ENCODE measurements around the gene HMHB1. TPM values are rescaled to one million over a fixed set of nuclear protein-coding genes. Genes with fewer than 3 reads are reported as not detected.

Gene HMHB1
- total RNA-seq = 0.66 TPM in 1 of 2 replicates, not detected in the other

DNA sequence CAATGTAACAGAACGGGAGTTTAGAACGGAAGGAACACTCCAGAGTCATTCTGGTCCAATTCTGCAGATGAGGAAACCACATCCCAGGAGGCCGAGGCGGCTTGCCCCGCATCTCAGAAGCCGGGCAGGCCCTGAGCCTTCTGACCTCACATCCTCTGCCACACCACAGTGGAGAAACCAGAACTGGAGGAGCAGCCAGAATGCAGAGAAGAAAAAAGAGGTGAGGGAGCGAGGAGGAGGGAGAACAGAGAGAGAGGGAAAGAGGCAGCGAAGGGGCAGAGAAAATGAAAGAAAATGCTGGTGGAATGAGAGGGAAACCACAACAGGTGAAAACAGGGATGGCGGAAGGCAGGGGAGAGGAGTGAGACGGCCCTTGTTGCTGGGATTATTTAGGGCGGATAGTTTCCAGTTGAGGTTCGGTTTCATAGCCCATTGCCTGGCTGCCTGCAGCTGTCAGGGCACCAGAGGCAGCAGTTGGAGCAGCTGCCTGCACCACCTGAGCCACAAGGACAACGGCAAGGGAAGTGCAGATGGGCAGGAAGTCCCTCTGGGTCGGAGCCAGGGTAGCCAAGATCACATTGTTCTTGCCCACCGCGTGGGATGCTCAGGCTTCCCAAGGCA is at the start of gene HMHB1:
Gene HMHB1 (plus strand): TSS at position 77 of the 621 bp plus-strand sequence.
- intact Hi-C loops (cut with micrococcal nuclease) = no loop called here

DNA sequence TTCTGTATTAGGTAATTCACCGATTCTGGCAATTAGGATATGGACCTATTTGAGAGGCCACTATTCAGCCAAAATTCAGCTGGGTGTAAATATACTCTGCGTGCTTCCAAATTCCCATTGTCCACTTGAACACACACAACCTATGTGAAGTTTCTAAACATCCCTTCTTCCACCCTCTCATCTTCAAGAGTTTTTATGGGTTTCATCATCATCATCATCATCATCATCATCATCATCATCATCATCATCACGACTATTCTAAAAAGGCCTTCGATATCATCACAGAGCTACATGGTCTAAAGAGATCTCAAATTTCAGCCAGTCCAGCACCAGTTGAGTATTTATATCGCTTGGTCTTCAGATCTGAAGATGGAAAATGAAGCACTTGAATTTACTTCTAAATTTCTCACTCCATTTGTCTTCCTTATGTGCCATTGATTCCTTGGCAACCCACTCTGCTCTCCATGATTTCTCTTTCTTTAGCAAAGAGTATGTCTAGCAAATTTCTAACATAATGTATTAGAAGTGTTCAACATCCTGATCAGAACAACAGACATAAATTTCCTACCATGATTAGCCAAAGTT is 49.2 kb upstream of the HMHB1 start:
- intact Hi-C loops (cut with micrococcal nuclease) = no loop called here

DNA sequence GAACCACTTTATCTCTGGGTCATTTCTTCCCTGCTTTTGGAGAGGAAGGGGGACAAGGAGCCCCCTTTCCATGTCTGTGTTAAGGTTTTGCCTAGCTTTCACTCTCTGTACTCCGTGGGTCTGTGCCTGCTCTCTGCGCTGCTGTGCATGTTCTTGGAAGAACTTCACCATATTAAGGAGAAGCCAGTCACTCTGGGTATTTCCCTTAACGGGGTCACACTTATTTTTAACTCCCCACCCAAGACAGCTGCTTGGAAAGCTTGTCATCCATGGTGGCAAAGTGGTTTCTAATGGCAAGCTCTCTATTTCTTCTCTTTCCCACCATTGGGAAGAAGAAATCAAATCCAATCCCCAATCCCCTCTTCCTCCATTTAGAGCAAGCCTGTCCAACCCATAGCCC is 44.8 kb upstream of the HMHB1 start:
- intact Hi-C loops (cut with micrococcal nuclease) = no loop called here

DNA sequence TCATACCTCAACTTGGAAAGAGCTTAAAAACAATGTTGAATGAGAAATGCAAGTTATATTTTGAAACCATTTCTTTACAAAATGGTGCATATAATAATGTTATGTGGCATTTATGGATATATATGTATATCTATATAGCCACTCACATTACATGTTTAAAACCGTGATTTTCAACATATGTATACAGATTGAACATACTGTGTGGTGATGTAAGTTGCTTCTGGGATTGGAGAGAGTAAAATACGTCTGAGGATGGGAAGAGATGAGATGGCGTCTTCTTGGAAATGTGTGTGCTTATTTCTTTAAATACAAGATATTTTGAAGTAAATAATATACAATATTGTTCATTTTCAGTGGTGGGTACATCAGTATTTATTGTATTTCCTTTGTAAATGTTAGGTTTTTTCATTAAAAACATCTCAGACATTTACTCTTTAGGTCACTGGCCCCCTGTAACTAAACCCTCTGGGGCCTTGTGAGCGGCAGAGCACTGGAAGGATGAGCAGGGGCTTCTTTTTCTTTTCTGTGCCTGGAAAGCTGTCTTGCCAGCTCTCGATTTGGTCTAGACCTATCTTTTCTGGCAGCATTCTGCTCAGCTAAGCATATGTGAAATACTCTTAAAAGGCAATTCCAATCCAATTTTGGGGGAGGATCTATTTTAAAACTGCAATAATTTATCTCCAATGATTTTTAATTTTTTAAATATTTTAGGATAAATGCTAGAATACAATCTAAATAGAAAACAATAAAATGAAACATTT is 42.8 kb upstream of the HMHB1 start:
- intact Hi-C loops (cut with micrococcal nuclease) = no loop called here

DNA sequence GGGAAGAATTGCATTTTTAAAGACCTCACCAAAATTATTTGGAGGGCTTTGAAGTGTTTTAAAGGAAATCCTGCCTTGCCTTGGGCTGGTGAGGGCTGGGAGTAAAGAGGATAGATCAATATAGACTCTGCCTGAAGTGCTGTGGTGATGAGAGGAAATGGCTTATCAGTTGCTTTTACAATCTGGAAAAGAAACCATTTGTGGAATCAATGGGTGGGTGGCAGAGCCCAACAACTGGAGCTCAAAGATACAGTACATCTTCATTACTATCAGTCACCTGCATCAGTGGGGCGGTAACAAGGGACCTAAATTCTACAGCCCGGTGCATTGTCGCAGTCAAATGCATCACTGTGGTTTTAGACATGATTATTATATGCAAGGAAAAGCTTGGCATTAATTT is 41.5 kb upstream of the HMHB1 start:
- intact Hi-C loops (cut with micrococcal nuclease) = no loop called here

DNA sequence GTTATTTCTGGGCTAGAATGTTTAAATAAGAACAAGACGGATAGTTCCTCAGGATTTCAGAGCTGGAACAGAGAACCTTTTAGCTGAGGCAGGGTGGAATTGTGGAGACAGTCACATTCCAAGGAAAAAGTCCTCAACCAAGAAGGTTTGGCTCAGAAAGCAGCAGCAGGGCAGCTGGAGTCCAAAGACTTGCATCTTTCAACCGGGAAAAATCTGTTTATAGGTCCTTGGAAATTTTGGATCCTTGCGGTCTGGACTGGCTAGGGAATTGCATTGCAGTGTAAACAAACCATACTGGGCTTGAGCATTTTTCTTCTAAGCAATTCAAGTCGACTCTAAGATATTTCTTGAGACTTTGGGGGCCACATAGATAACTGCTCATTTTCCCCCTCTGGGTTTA is 40.8 kb upstream of the HMHB1 start:
- intact Hi-C loops (cut with micrococcal nuclease) = no loop called here

DNA sequence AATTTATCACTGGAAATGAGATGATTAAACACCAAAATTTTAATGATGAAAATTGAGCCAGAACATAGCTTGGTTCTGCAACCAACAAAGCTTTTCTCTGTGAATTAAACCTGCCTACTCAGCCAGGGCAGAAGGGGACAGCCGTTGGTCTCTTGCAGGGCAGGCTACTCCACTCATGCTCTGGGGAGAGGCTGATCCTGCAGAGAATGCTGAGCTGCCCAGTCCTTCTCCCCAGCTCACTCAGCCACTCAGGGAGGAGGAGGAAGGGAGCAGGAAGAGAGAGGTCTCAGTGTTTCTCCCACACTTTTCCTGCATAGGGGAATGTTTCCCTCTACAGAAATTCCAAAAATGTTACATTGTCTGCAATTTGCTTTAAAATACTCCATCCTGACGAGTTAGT is 40.4 kb upstream of the HMHB1 start:
- intact Hi-C loops (cut with micrococcal nuclease) = no loop called here

DNA sequence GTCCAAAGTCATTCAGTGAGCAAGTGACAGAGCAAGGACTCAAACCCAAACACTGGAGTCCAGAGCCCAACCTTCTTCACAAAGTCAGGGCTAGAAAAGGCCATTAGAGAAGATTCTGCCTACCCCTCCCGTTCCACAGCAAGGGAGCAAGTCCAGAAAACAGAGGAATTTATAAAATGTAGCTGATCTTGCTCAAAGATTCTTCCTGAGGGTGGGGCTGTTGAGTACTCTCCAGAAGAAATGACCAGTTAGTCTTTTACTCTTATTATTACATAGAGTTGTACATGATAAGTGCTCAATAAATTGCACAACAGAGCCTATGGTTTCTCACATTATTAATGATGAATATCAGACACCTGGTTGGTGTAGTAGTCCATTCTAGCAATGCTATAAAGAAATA is 39.3 kb upstream of the HMHB1 start:
- intact Hi-C loops (cut with micrococcal nuclease) = no loop called here

DNA sequence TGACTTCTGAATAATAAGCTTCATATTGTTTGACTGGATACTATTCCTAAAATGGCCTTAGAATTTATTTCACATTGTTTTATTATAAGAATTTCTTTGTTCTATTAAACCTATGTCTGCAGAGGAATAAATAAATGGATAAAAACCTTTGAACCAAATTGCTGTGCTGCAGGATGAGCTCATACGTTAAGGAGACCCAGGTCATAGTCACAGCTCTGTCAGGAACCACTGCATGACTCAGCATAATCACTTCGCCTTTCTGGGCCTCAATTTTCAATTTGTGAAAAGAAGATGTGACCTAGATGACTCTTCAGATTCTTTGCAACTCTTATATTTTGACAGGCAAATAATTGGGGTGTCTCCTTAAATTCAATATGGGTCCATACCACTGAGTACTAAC is 36.7 kb upstream of the HMHB1 start:
- intact Hi-C loops (cut with micrococcal nuclease) = no loop called here

DNA sequence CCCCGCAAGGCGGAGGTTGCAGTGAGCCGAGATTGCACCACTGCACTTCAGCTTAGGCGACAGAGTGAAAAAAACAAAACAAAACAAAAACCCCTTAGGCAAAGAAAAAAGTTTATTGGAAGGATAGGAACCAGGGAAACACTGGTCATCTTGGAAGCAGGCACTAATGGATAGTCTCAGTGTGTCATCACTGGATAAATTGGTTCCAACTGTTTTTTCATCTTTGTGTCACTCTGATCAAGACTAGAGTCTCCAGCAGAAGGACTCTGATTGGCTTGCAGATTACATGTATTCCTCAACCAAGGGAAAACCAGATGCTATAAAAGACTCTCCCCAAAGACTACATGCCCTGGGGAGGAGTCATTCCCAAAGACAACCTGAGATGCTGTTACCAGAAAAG is 35.0 kb upstream of the HMHB1 start:
- intact Hi-C loops (cut with micrococcal nuclease) = no loop called here

DNA sequence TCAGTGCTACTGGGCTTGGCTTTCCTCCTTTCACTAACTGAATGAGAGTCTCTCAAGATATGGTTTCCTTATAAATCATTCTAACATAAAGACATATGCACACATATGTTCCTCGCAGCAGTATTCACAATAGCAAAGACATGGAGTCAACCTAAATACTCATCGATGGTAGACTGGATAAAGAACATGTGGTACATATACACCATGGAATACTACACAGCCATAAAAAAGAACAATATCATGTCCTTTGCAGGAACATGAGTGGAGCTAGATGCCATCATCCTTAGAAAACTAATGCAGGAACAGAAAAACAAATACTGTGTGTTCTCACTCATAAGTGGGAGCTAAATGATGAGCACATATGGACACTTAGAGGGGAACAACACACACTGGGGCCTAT is 32.5 kb upstream of the HMHB1 start:
- intact Hi-C loops (cut with micrococcal nuclease) = no loop called here

DNA sequence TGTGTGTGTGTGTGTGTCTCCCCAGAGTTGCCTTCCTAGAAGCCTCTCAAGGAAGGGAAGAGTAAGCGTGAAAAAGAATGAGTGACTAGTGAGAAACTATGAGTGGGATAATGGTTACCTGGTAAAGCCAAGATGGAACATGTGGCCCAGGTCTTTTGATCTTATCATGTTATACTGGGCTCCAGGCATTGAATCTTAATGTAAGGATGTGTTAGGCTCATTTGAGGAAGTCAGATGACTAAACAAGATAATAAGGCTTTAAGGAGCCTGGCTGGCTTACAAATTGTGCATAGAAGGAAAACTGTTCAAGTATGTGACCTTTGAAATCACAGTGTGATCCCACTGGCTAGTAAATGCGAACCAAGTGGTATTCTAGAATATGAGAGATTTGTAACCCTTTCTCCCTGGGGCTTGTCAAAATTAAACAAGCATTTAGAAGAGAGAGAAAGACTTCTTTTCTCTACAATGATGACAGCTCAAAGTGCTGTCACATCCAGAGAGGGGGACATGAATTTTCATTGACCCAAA is 29.9 kb upstream of the HMHB1 start:
- intact Hi-C loops (cut with micrococcal nuclease) = no loop called here

DNA sequence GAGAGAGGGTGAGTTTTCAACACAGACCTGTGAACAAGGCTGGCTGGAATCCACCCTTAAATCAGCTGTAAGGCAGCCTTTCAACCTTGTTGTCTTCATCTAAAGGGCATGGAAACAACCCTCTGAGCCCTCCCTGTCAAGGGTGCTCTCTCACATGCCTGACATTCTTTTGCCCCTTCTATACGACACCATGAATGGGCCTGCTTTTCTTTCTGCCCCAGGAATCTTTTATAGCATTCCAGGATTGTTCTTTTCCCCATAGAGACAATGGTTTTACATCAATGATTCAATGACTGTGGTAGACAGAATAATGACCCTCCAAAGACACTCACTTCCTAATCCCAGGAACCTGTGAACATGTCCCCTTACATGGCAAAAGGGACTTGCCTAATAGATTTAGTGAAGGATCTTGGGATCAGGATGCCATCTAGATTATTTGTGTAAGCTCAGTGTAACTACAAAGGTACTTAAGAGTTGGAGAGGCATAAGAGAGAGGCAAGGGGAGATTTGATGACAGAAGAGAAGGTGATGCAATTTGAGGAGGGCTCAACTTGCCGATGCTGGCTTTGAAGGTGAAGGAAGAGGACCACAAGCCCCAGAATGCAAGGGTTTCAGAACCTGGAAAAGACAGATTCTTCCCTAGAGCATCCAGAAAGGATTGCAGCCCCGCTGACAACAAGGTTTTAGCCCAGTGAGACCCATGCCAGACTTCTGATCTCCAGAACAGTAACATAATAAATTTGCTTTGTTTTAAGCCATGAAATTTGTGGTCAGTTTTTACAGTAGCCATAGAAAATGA is 29.2 kb upstream of the HMHB1 start:
- intact Hi-C loops (cut with micrococcal nuclease) = no loop called here

DNA sequence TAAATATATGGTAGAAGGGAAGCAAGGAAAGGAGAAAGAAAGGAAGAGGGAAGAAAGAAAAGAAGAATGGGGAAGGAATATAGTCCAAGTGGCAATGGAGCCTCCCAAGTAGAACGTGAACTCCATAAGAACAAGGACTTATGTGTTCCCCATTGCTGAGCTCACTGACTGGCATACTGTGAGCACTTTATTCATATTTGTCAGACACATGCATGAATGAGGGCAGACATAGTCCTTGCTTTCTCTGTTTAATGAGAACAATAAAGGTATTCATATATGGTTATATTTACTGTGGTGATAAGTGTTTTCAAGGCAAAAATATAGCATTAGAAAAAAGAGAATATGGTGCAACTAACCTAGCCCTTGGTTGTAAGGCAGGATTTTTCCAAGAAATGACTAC is 23.6 kb upstream of the HMHB1 start:
- intact Hi-C loops (cut with micrococcal nuclease) = no loop called here

DNA sequence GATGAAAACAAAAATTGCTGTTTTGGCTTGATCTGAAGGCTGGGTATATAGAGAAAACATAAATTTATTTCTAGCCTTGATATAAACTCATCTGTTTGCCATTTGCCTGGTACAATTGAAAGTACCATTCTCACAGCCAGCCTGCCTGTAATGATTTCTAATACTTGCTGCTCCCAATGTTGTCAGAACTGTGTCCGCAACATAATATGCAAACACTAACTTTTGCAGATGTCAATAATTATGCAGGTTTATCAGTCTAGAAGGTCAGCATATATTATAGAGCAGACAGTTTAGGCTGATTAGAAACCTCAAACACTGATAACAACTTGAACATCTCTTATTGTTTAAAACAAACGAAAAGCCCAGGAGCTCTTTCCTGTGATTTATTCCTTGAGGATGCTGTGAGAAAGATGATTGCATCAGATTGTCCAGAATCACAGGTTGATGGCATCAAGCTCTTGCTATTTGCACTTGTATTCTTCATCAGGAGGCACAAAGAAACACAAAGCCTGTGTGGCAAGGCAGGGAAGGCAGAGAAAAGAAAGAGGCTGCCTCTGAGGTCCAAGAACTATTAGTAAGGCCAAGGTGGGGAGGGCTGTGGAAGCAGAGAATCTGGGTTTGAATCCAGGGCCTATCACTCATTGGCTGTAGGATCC is 21.4 kb upstream of the HMHB1 start:
- intact Hi-C loops (cut with micrococcal nuclease) = no loop called here

DNA sequence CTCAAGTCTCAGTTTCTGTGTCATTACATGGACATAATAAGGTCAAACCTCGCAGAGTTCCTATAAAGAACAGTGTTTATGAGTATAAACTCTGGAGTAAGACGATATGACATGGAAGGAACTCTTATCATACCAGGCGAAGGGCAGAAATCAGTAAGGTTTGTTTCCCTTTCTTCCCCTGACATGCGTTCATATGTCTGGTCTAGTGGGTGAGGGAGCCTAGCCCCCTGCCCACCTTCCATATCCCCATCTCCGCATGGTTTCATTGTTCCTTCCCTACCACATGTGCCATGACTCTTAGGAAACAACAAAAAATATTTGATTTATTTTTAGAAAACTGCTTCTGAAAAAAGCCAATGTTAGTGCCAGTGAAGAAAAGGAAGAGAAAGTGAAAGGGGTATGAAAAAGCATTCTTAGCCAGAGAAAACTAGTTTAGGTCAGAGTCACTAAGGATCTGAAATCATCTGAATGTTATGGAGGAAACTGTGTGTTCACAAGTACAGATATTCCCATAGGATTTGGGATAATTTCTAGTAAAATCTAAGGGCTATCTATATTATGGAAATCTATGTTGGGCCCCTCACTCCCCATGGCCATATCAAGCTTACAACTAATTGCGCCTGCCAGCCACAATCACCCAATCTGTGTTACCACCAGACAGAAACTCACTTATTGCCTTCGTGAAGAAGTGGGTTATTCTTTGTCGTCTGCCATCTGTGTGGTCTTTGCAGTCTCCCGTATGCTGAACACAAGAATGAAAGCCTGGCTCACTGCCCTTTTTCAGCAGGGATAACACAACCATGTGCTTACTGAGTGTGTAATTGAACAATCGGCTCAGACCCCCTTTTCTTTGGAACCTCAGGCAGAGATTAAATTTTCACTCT is 19.9 kb upstream of the HMHB1 start:
- intact Hi-C loops (cut with micrococcal nuclease) = no loop called here

DNA sequence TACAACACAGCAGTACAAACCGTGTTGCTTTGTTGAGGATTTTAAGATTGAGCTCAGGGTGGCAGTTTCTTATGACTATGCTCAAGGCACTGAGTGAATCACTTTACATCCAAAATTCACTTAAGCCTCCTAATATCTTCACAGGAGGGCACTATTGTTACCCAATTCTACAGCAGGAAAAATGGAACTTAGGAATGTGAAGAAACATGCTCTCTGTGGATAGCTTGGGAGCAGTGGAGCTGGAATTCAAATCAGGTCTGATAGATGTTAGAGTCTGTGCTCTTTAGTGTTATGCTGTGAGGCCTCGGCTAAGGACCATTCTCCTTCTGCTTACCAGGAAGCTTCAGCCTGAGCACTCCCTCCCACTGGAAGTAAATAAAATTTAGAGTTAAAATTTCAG is 18.7 kb upstream of the HMHB1 start:
- intact Hi-C loops (cut with micrococcal nuclease) = no loop called here

DNA sequence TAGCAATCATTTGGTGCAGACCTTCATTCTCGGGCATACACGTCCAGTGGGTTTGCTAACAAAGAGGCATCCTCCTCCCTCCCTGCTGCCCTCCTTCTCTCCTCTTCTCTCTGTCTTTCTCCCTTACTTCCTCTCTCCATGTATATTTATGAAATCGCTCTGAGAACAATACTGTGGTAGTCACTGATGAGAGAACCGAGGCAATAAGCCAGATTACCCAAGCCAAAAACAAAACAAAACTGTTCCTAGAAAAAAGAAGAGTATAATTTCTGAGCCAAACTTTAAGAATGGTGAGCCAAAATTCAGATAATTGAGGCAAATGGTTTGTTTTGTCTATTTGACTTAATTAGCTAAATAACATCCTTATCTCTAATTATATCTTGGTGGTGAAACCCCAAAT is 15.8 kb upstream of the HMHB1 start:
- intact Hi-C loops (cut with micrococcal nuclease) = no loop called here

DNA sequence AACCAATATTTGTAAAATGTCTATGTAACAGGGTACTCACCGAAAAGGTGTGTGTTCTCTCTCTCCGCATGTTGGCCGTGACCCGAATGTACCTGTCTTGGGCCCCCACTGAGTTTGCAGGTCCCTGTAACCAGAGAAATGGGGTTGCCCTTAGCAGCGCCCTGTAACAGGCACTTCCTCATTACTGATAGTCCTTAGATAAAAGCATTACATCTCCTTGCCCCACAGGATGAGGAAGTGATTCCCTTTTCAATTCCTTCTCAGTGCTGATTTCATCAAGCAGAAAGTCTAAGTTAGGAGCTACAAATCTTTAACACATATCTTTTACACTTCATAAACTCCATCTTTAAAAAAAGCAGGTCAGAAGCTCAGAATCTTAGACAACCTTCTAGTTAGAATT is 15.2 kb upstream of the HMHB1 start:
- intact Hi-C loops (cut with micrococcal nuclease) = no loop called here

DNA sequence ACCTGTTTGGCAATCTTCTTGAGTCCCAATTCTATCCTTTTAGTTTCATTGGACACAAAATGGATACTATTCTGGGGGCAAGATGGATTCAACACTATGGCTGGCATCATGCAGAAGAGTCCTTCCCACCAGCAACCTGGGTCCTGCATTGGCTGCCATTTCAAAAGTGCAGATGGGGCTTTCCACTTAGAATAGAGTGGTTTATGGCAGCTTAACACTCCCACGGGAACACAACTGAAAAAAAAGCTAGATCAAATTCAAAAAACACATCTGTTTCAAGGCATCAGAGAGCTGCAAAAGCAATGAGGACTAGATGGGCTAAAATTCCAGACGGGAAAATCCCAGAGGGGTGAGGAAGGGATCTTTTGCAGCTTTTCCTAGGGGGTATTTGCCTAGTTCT is 11.2 kb upstream of the HMHB1 start:
- intact Hi-C loops (cut with micrococcal nuclease) = no loop called here
